ENCODE results near the gene ESAM.

DNA sequence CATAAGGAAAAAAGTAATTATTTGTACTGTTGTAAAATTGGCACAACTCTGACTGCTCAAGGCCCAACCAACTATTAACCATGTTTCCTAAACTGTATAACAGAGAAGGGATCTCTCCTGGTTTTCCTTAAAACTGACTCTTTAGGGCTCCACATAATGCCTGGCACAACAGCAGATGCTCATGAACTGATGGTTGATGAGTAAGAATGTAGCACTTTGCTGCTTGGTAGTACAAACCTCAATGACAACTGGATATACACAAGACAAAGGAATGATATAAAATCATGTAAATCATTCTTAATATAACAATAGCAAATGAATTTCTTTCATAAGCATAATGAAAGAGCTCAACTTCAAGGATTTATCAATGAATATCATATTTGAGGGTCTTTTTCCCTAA is 26.4 kb upstream of the ESAM start:
- no peak for TF ChIP-seq CTCF (IDR thresholded peaks at IDR 0.05; ENCODE audit: poor library complexity, severe bottlenecking)
- TF ChIP-seq POLR2AphosphoS5 (IDR thresholded peaks at IDR 0.05) = no peak
- TF ChIP-seq MXI1 (conservative IDR thresholded peaks at IDR 0.05; ENCODE audit: poor library complexity, severe bottlenecking) = no peak
- TF ChIP-seq EZH2 (IDR thresholded peaks at IDR 0.05; ENCODE audit: borderline replicate concordance, insufficient read depth, low read length, poor library complexity, severe bottlenecking) = no peak
